ENCODE measurements around the gene STPG4. TPM values are rescaled to one million over a fixed set of nuclear protein-coding genes. Genes with fewer than 3 reads are reported as not detected.

The STPG4 gene
- polyA plus RNA-seq, 1 of the 3 experiments (the other 2 are of a cell fraction), result 0.20 TPM

DNA sequence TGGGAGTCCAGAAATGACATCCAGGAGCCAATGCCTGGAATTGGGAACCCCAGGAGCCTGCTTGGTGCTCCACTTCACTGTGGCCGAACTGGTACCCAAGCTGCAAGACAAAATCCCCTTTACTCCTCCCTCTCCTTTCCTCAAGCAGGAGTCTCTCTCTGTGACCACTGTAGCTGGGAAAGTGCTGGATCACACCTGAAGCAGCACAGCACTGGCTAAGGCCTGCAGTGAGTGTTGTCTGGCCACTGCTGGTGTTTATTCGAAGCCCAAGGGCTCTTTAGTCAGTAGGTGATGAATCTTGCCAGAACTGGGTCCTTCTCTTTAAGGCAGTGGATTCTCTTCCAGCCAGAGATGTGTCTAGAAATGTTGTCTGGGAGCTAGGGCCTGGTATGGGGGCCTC lies 26.4 kb downstream of the STPG4 start:
- TF ChIP-seq YY1 (IDR thresholded peaks at IDR 0.05; ENCODE audit: low read depth) (no peak), NRF1 (IDR thresholded peaks at IDR 0.05; ENCODE audit: low read depth, low read length) (no peak), FOSL2 (IDR thresholded peaks at IDR 0.05; ENCODE audit: borderline replicate concordance, low read depth) (no peak), ELF1 (IDR thresholded peaks at IDR 0.05) (no peak), FOXJ3 (CRISPR knock-in tag; IDR thresholded peaks at IDR 0.05) (no peak), EZH2phosphoT487 (IDR thresholded peaks at IDR 0.05; ENCODE audit: borderline replicate concordance, low read depth) (no peak), POLR2AphosphoS5 (IDR thresholded peaks at IDR 0.05; ENCODE audit: low read depth, low read length) (no peak), JUND (IDR thresholded peaks at IDR 0.05) (no peak), MEF2A (IDR thresholded peaks at IDR 0.05; ENCODE audit: borderline replicate concordance, low read depth) (no peak), NFIC (IDR thresholded peaks at IDR 0.05; ENCODE audit: borderline replicate concordance) (no peak), TAF1 (IDR thresholded peaks at IDR 0.05; ENCODE audit: borderline replicate concordance, low read depth, low read length) (no peak), TCF12 (IDR thresholded peaks at IDR 0.05) (no peak), RXRA (IDR thresholded peaks at IDR 0.05; ENCODE audit: borderline replicate concordance, low read depth) (no peak)
- TF ChIP-seq, protein P1, sequence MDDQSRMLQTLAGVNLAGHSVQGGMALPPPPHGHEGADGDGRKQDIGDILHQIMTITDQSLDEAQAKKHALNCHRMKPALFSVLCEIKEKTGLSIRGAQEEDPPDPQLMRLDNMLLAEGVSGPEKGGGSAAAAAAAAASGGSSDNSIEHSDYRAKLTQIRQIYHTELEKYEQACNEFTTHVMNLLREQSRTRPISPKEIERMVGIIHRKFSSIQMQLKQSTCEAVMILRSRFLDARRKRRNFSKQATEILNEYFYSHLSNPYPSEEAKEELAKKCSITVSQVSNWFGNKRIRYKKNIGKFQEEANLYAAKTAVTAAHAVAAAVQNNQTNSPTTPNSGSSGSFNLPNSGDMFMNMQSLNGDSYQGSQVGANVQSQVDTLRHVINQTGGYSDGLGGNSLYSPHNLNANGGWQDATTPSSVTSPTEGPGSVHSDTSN (IDR thresholded peaks at IDR 0.05), result no peak
- TF ChIP-seq, protein P2, sequence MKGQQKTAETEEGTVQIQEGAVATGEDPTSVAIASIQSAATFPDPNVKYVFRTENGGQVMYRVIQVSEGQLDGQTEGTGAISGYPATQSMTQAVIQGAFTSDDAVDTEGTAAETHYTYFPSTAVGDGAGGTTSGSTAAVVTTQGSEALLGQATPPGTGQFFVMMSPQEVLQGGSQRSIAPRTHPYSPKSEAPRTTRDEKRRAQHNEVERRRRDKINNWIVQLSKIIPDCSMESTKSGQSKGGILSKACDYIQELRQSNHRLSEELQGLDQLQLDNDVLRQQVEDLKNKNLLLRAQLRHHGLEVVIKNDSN (IDR thresholded peaks at IDR 0.05; ENCODE audit: borderline replicate concordance, low read depth), result no peak
- H3K36me3 ChIP-seq (replicated peaks in 1 of 2; ENCODE audit: control insufficient read depth in 1 of 2, insufficient read depth in 2 of 2, low read length in 1 of 2), result peaks cover 0 to 12% of the 10 kb centered on the region in 2 experiments
- H3K27ac ChIP-seq (ENCODE audit: low read depth in 2 of 2, low read length in 1 of 2), result no peak overlapping the region
- peaks cover 0 to 6% of the 10 kb centered on the region in 2 experiments; a peak in 1 of 4 replicates for H3K4me1 ChIP-seq (ENCODE audit: control insufficient read depth in 1 of 2, insufficient read depth in 2 of 2, low read depth in 1 of 2, low read length in 1 of 2)
- no peak overlapping the region for H2AFZ ChIP-seq (ENCODE audit: low read depth)
- ChIA-PET POLR2A (no interaction called here), CTCF (interaction anchor here (1.2 kb wide), 1 partner anchor 21 kb away, joined by 3 read pairs; no protein-coding TSS in a partner anchor)
- no peaks in the 10 kb centered on the region for H4K20me1 ChIP-seq (ENCODE audit: insufficient read depth)
- WGBS (ENCODE audit: low lambda C conversion rate), result 100% methylated on average over 2 of the region's 2 CpGs
- no peaks in the 10 kb centered on the region for H3K9me3 ChIP-seq
- peaks cover 4% of the 10 kb centered on the region for H3F3A ChIP-seq (replicated peaks; ENCODE audit: insufficient read depth)
- H3K79me2 ChIP-seq (ENCODE audit: insufficient read depth), result no peaks in the 10 kb centered on the region
- H3K27me3 ChIP-seq (ENCODE audit: insufficient read depth), result no peaks in the 10 kb centered on the region
- no peak overlapping the region for H3K4me2 ChIP-seq
- DNase-seq, result no peak
- H3K9ac ChIP-seq, result no peak overlapping the region
- no peaks in the 10 kb centered on the region for H3K9me2 ChIP-seq
- H3K4me3 ChIP-seq (ENCODE audit: low read depth in 2 of 2, low read length in 1 of 2), result no peak overlapping the region

DNA sequence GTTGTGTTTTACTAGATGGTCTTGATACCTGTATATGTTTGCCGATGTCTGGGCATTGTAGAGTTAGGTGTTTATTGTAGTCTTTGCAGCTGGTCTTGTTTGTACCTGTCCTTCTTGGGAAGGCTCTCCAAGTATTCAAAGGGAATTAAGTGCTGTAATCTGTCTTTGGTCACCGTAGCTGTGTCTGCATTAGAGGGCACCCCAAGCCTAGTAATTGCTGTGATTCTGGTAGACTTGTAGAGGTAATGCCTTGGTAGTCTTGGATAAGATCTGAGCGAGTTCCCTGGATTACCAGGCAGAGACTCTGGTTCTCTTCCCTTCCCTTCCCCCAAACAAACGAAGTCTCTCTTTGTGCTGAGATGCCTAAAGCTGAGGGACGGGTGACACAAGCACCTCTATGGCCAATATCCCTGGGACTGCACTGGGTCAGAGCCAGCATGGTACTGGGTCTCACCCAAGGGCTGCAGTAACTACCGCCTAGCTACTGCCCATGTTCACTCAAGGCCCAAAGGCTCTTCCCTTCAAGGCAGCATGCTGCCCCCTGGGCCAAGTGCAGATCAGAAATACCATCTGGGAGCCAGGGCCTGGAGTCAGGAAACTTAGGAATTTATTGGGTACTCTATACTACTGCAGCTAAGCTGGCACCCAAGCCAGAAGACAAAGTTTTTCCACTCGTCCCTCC lies 27.1 kb downstream of the STPG4 start:
- CTCF ChIA-PET, result interaction anchor here (1.2 to 1.4 kb wide), 2 partner anchors 12 to 21 kb away, joined by 3 read pairs; no protein-coding TSS in a partner anchor
- 80% methylated on average over 7 of the region's 7 CpGs for WGBS (ENCODE audit: low lambda C conversion rate)
- peaks cover 2% of the 10 kb centered on the region for H3F3A ChIP-seq (replicated peaks; ENCODE audit: insufficient read depth)
- POLR2A ChIA-PET, result no interaction called here
- no peaks in the 10 kb centered on the region for H3K27me3 ChIP-seq (ENCODE audit: insufficient read depth)
- DNase-seq, result no peak
- no peaks in the 10 kb centered on the region for H4K20me1 ChIP-seq (ENCODE audit: insufficient read depth)
- TF ChIP-seq POLR2AphosphoS5 (IDR thresholded peaks at IDR 0.05; ENCODE audit: low read depth, low read length), result no peak
- TF ChIP-seq GABPA (IDR thresholded peaks at IDR 0.05; ENCODE audit: low read depth), result no peak
- TF ChIP-seq, protein P3, sequence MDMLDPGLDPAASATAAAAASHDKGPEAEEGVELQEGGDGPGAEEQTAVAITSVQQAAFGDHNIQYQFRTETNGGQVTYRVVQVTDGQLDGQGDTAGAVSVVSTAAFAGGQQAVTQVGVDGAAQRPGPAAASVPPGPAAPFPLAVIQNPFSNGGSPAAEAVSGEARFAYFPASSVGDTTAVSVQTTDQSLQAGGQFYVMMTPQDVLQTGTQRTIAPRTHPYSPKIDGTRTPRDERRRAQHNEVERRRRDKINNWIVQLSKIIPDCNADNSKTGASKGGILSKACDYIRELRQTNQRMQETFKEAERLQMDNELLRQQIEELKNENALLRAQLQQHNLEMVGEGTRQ (IDR thresholded peaks at IDR 0.05; ENCODE audit: borderline replicate concordance, low read depth, low read length), result no peak
- no peaks in the 10 kb centered on the region for H3K79me2 ChIP-seq (ENCODE audit: insufficient read depth)
- H3K4me1 ChIP-seq (ENCODE audit: control insufficient read depth in 1 of 2, insufficient read depth in 2 of 2, low read depth in 1 of 2, low read length in 1 of 2), result peaks cover 0 to 6% of the 10 kb centered on the region in 2 experiments; a peak in 1 of 4 replicates
- H3K27ac ChIP-seq (ENCODE audit: low read depth in 2 of 2, low read length in 1 of 2), result no peak overlapping the region
- no peaks in the 10 kb centered on the region for H3K9me2 ChIP-seq
- peaks cover 0 to 12% of the 10 kb centered on the region in 2 experiments for H3K36me3 ChIP-seq (replicated peaks in 1 of 2; ENCODE audit: control insufficient read depth in 1 of 2, insufficient read depth in 2 of 2, low read length in 1 of 2)
- H2AFZ ChIP-seq (ENCODE audit: low read depth), result no peak overlapping the region
- no peak overlapping the region for H3K9ac ChIP-seq
- no peak overlapping the region for H3K4me3 ChIP-seq (ENCODE audit: low read depth in 2 of 2, low read length in 1 of 2)
- no peaks in the 10 kb centered on the region for H3K9me3 ChIP-seq
- H3K4me2 ChIP-seq, result no peak overlapping the region

Data from SK-N-SH (cell line).